Activated T-cell treated with anti-CD3 and anti-CD28 coated beads, Interleukin-2, amount 50 U/mL, for 4 hours (primary cell): ENCODE results near the gene TIAM1. TPM values are rescaled to one million over a fixed set of nuclear protein-coding genes. Genes with fewer than 3 reads are reported as not detected.
A peak's percentile ranks its signal among the peaks of the same experiment; 100 is the strongest.
"Not testable (repeated sequence)": the region's sequence is repeated elsewhere in the genome, so short reads cannot be mapped to it uniquely, and the experiment has no call there.

Experiments used
- ATAC-seq, 2 donors: fragments of 200-7000 bp; cut with Tn5 transposase; one replicate each; pipeline ENCODE4 v1.10.0; 2021
- DNase-seq: peaks from one replicate; pipeline ENCODE4 v3.0.0-alpha.2; 2020
- H3K27me3 Mint-ChIP-seq: one replicate; pipeline ENCODE4 v1.8.0; 2021; ENCODE audit warnings: low read depth, mixed read lengths
- H3K36me3 Mint-ChIP-seq: one replicate; pipeline ENCODE4 v1.8.0; 2022; ENCODE audit warnings: mixed read lengths; ENCODE audit not compliant: insufficient read depth
- H3K4me1 Mint-ChIP-seq: one replicate; pipeline ENCODE4 v1.8.0; 2021; ENCODE audit warnings: low read depth, mixed read lengths
- H3K4me3 Mint-ChIP-seq: one replicate; pipeline ENCODE4 v1.8.0; 2021; ENCODE audit warnings: mild to moderate bottlenecking, moderate library complexity, mixed read lengths
- H3K9me3 Mint-ChIP-seq: one replicate; pipeline ENCODE4 v1.8.0; 2021; ENCODE audit warnings: mixed read lengths
- total RNA-seq, 3 donors: library from RNA; stranded (reverse); gene quantifications; one replicate each; pipeline ENCODE4 v1.2.1, GENCODE V29; 2021

Gene TIAM1
- total RNA-seq, 3 donors from 2014 or later, result 103 to 133 (median 132) TPM

DNA sequence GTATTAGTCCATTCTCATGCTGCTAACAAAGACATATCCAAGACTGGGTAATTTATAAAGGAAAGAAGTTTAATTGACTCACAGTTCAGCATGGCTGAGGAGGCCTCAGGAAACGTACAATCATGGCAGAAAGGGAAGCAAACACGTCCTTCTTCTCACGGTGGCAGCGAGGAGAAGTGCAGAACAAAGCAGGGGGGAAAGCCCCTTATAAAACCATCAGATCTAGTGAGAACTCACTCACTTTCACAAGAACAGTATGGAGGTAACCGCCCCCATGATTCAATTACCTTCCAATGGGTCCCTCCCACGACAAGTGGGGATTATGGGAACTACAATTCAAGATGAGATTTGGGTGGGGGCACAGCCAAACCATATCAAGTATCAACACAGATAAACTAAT is 115.3 kb downstream of the TIAM1 start:
- ATAC-seq, result peak; percentile 91 to 92
- H3K4me3 Mint-ChIP-seq, H3K9me3 Mint-ChIP-seq, H3K27me3 Mint-ChIP-seq, H3K4me1 Mint-ChIP-seq, DNase-seq: not testable (repeated sequence)
- peaks cover 18% of the 10 kb centered on the region for H3K36me3 Mint-ChIP-seq

DNA sequence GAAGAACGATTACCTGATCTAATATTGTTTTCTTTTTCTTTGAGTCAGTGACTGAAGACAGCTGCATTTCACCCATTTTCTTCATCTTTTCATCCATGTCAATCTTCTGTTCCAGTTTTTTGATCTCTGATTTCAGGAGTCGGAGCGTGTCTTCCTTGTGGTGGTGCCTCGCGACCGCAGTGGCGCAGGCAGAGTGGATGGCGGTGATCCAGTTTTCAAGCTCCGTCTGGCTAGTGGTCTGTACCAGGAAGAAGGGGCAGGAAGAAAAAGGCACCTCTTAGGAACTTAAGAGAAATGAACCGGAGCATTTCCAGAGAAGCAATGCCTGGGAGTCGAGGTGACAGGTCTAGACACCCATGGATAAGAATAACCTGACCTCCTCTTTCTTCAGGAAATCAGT is 118.3 kb downstream of the TIAM1 start:
- DNase-seq (no peak), ATAC-seq (no peak)
- Mint-ChIP-seq H3K4me3 (no peak overlapping the region), H3K9me3 (no peaks in the 10 kb centered on the region), H3K36me3 (peaks cover 18% of the 10 kb centered on the region), H3K27me3 (no peaks in the 10 kb centered on the region), H3K4me1 (peaks cover 6% of the 10 kb centered on the region)

DNA sequence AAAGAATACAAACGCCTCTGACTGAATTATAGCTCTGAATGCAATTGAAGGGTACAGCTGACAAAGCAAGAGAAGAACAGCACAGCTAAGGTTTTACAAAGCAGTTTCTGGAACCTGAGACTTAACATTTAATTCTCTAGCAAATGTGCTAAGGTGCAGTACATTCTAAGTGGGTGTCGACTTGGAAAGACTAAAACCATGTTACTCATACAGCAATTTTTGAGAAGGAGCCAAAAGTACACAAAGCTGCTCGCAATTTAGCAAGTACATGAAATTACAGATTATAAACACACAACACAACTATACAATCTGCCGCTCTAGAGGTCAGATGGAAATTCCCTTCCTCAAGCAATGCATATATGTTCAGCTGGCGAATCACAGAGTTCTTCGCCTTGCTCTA is 121.9 kb downstream of the TIAM1 start:
- Mint-ChIP-seq H3K9me3 (no peaks in the 10 kb centered on the region), H3K4me3 (no peak overlapping the region), H3K36me3 (peaks cover 21% of the 10 kb centered on the region), H3K27me3 (no peaks in the 10 kb centered on the region), H3K4me1 (peaks cover 9% of the 10 kb centered on the region)
- DNase-seq, result no peak
- ATAC-seq, result no peak

- ATAC-seq, result no peak
- H3K36me3 Mint-ChIP-seq, result peaks cover 26% of the 10 kb centered on the region
- peaks cover 9% of the 10 kb centered on the region for H3K4me1 Mint-ChIP-seq
- H3K9me3 Mint-ChIP-seq, result no peaks in the 10 kb centered on the region
- no peak for DNase-seq
- no peaks in the 10 kb centered on the region for H3K27me3 Mint-ChIP-seq
- H3K4me3 Mint-ChIP-seq, result no peak overlapping the region
These were observed 123.0 kb downstream of the TIAM1 start for GRCh38 chr21:31221043-31221442.

GRCh38 chr21:31220575-31220974 is 123.5 kb downstream of the TIAM1 start:
- Mint-ChIP-seq H3K36me3 (peaks cover 24% of the 10 kb centered on the region), H3K27me3 (no peaks in the 10 kb centered on the region), H3K9me3 (no peaks in the 10 kb centered on the region), H3K4me1 (peaks cover 9% of the 10 kb centered on the region), H3K4me3 (no peak overlapping the region)
- DNase-seq, result no peak
- ATAC-seq, result no peak

DNA sequence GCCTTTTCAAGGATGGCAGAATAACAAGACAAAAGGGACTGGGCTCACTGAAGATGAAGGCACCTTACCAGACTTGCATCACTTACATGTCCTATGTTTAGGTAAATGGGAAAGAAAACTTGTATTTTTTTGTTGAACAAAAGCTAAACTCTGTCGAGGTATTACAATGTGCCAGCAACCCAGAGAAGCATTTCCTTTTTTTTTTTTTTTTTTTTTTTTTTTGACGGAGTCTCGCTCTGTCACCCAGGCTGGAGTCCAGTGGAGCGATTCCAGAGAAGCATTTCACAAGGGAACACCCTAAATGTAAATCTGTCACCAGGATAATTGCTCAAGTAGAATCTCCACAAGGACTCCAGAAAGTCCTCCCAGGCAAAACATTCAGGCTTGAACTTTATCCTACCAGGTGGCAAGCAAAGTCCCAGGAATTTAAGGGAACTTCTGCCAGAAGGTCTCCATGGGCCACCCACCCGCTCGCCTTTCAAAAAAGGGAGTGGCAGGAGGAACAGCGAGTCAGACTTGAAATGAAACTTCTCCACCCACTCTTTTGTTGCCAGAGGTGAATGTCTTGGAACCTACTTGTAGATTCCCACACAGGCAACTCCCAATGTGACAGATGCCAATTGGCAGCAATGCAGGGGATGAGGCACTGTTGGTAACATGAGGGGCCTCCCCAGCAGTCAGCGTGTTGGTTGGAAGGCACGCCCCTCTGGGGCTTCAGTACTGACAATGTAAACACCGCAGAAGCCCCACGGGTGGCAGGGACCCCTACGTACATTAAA is 125.0 kb downstream of the TIAM1 start:
- H3K36me3 Mint-ChIP-seq, result peaks cover 15% of the 10 kb centered on the region
- DNase-seq (no peak), ATAC-seq (peak; percentile 48 to 70)
- peaks cover 9% of the 10 kb centered on the region for H3K4me1 Mint-ChIP-seq
- H3K9me3 Mint-ChIP-seq, result no peaks in the 10 kb centered on the region
- no peak overlapping the region for H3K4me3 Mint-ChIP-seq
- no peaks in the 10 kb centered on the region for H3K27me3 Mint-ChIP-seq

GRCh38 chr21:31216206-31216605 is 127.9 kb downstream of the TIAM1 start:
- Mint-ChIP-seq H3K4me1 (peaks cover 9% of the 10 kb centered on the region), H3K27me3 (no peaks in the 10 kb centered on the region), H3K9me3 (no peaks in the 10 kb centered on the region), H3K4me3 (no peak overlapping the region), H3K36me3 (peaks cover 12% of the 10 kb centered on the region)
- DNase-seq, result no peak
- ATAC-seq, result no peak

DNA sequence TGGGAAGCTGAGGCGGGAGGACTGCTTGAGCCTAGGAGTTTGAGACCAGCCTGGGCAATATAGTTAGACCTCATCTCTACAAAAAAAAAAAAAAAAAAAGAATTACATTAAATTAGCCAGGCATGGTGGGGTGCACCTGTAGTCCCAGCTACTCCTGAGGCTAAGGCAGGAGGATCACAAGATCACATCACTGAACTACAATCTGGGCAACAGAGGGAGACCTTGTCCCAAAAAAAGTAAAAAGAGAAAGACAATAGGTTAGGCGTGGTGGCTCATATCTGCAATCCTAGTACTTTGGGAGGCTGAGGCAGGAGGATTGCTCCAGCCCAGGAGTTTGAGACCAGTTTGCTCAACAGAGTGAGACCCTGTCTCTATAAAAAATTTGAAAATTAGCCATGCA is 130.3 kb downstream of the TIAM1 start:
- Mint-ChIP-seq H3K4me3 (no peak overlapping the region), H3K36me3 (peaks cover 8% of the 10 kb centered on the region), H3K27me3 (no peaks in the 10 kb centered on the region), H3K9me3 (no peaks in the 10 kb centered on the region), H3K4me1 (no peaks in the 10 kb centered on the region)
- DNase-seq, result no peak
- ATAC-seq, result no peak

DNA sequence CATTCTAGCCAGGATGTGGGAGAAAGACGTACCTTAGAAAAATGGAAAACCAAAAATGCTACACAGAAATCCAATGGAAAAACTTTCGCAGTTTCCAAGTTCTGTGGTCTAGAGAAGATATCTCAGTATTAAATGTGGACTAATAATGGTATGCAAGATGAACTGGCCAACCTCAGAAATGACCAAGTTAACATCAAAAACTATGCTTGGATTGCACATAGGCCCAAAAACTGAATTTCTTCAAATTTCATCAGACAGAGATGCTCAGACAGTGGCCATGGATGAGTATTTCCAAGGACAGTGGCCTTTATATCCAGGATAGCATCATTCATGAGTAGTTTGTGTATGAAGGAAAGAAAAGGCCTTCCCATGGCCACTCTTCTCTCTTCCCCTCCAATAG is 132.2 kb downstream of the TIAM1 start:
- peaks cover 2% of the 10 kb centered on the region for H3K4me1 Mint-ChIP-seq
- no peak for ATAC-seq
- no peaks in the 10 kb centered on the region for H3K27me3 Mint-ChIP-seq
- no peak for DNase-seq
- no peak overlapping the region for H3K4me3 Mint-ChIP-seq
- no peaks in the 10 kb centered on the region for H3K9me3 Mint-ChIP-seq
- H3K36me3 Mint-ChIP-seq, result peaks cover 15% of the 10 kb centered on the region

- no peak for DNase-seq
- ATAC-seq, result no peak
- H3K4me3 Mint-ChIP-seq, result no peak overlapping the region
- peaks cover 12% of the 10 kb centered on the region for H3K36me3 Mint-ChIP-seq
- H3K27me3 Mint-ChIP-seq, result no peaks in the 10 kb centered on the region
- H3K4me1 Mint-ChIP-seq, result peaks cover 3% of the 10 kb centered on the region
- no peaks in the 10 kb centered on the region for H3K9me3 Mint-ChIP-seq
These were observed 138.6 kb downstream of the TIAM1 start for GRCh38 chr21:31205412-31205811.

DNA sequence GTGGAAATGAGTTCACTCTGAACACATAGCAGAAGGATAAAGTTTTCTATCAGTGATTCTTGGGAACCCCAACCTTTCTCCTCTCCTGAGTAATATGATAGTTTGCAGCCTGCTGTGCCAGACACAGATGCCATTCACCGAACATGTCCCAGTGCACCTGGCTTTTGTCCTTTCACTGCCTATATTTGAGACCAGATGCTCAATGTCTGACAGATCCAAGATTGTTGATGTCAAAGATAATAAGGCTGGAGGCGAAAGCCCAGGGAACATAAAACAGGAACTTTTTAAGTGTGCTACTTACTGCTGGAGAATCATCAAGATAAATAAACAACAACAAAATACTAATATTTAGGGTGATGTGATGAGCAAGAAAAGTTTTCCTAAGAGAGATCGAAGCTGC is 139.3 kb downstream of the TIAM1 start:
- H3K4me3 Mint-ChIP-seq, result no peak overlapping the region
- H3K4me1 Mint-ChIP-seq, result peaks cover 3% of the 10 kb centered on the region
- H3K9me3 Mint-ChIP-seq, result no peaks in the 10 kb centered on the region
- H3K27me3 Mint-ChIP-seq, result no peaks in the 10 kb centered on the region
- DNase-seq (no peak), ATAC-seq (no peak)
- H3K36me3 Mint-ChIP-seq, result peaks cover 12% of the 10 kb centered on the region

DNA sequence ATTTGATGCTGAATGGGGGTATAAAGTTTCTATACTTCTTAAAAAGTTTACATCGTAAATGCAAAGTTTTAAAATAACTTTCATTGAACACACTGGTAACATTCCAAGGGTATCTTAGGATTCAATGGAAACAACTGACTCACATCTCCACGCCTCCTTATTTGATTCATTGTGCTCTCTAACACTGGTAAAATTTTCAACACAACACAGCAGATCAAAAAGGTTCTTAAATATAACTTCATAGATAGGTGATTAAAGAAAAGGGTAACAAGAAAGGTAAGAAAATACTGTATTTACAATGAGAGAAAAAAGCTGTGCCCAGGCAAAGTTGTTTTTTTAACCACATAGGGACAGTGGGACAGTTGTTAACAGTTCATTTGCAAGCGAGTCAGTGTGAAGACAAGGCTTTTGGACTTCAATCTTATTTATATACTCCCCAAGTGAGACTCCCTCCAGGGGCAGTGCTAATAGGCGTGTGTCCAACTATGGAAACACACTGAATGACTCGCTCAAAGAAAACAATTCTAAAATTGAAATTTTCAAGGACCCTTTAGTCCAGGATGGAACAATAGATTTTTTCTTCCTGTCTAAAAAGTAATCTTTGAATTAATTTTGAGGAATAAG is 140.5 kb downstream of the TIAM1 start:
- Mint-ChIP-seq H3K36me3 (peaks cover 9% of the 10 kb centered on the region), H3K27me3 (no peaks in the 10 kb centered on the region), H3K4me1 (peaks cover 3% of the 10 kb centered on the region), H3K4me3 (no peak overlapping the region), H3K9me3 (no peaks in the 10 kb centered on the region)
- ATAC-seq (no peak), DNase-seq (no peak)

DNA sequence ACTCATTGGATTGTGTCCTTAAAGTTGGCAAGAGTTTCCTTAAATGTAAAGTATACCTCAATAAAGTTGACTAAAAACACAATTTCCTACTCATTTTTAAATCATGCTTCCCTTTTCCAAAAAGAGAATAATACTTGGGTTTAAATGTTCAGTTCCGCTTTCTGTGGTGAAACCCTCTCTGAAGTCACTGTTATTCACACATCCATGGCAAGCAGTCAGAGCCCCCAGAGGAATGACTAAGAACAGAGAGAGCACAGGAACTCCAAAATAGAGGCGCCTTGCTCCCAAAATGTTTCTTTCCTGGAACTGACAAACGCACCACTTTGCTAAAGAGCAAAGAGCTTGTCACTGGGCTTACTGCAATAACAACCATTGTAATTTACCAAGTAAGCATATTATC is 142.5 kb downstream of the TIAM1 start:
- Mint-ChIP-seq H3K36me3 (peaks cover 4% of the 10 kb centered on the region), H3K4me3 (no peak overlapping the region), H3K4me1 (peaks cover 10% of the 10 kb centered on the region), H3K9me3 (no peaks in the 10 kb centered on the region), H3K27me3 (no peaks in the 10 kb centered on the region)
- DNase-seq (no peak), ATAC-seq (peak in 1 of 2 donors; percentile 34)

- Mint-ChIP-seq H3K4me3 (no peak overlapping the region), H3K27me3 (no peaks in the 10 kb centered on the region), H3K4me1 (peaks cover 14% of the 10 kb centered on the region), H3K36me3 (peaks cover 4% of the 10 kb centered on the region), H3K9me3 (no peaks in the 10 kb centered on the region)
- DNase-seq (no peak), ATAC-seq (no peak)
These were observed 142.9 kb downstream of the TIAM1 start for GRCh38 chr21:31201144-31201543.

DNA sequence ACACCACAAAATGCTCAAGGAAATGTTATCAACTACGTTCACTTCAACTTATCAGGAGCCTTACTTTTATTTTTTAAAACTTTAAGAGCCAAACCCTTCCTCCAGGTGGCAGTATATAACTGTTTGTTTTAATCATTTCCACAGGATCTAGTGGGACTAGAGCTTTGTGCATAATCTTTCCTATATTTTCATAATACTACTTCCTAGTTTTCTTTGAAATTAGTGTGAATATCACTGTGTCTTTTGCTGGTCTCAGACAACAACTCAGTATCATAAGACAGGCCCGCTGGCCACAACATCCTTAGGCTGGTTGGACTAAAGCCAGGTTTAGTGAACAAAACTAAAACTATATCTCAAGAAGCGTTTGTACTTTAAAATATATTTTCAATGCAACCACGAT is 145.5 kb downstream of the TIAM1 start:
- ATAC-seq (no peak), DNase-seq (no peak)
- H3K4me1 Mint-ChIP-seq, result peaks cover 34% of the 10 kb centered on the region
- no peaks in the 10 kb centered on the region for H3K9me3 Mint-ChIP-seq
- H3K36me3 Mint-ChIP-seq, result peaks cover 6% of the 10 kb centered on the region
- H3K27me3 Mint-ChIP-seq, result no peaks in the 10 kb centered on the region
- no peak overlapping the region for H3K4me3 Mint-ChIP-seq
